HEK293 (cell line): ENCODE results near the gene DDIAS.
"Not testable (repeated sequence)": the region's sequence is repeated elsewhere in the genome, so short reads cannot be mapped to it uniquely, and the experiment has no call there.

ENCODE experiments used
- CTCF ChIA-PET: fragments of 350-600 bp; formaldehyde crosslinking; extraction: SDS; loops from one replicate; lab custom pipeline; 2021; ENCODE audit warnings: antibody characterized with exemption; lab: Yijun Ruan, JAX
- POLR2A ChIA-PET: fragments of 300-600 bp; formaldehyde crosslinking; extraction: SDS; loops from one replicate; lab custom pipeline; 2020; ENCODE audit warnings: antibody characterized with exemption, inconsistent platforms; lab: Yijun Ruan, JAX
- H3K27ac ChIP-seq: fragments of 200-500 bp; sonication (Bioruptor generic); 2 replicates; pipeline ENCODE4 v1.5.1; 2014; ENCODE audit warnings: low read depth, low read length, control low read depth, inconsistent platforms; ENCODE audit errors: extremely low read depth
- H3K36me3 ChIP-seq, 2 experiments: fragments of 200-500 bp in 1 of 2; sonication (Bioruptor generic) in 1 of 2; 1 replicate in 1 of 2; 2 replicates in 1 of 2; pipeline ENCODE4 v1.5.1; 2014 to 2017; ENCODE audit warnings: inconsistent platforms in 2 of 2, low read length in 2 of 2; ENCODE audit not compliant: control insufficient read depth in 2 of 2, insufficient read depth in 1 of 2
- H3K4me1 ChIP-seq: fragments of 200-500 bp; sonication (Bioruptor generic); 2 replicates; pipeline ENCODE4 v1.5.1; 2014; ENCODE audit warnings: mild to moderate bottlenecking, low read length, inconsistent platforms; ENCODE audit not compliant: control insufficient read depth, insufficient read depth
- H3K4me3 ChIP-seq: 2 replicates; pipeline ENCODE4 v1.5.1; 2011; ENCODE audit warnings: low read depth, mild to moderate bottlenecking, control low read depth, low read length, moderate library complexity
- H3K9me3 ChIP-seq: fragments of 200-500 bp; sonication (Bioruptor generic); 2 replicates; pipeline ENCODE4 v1.5.1; 2014; ENCODE audit warnings: low read depth, low read length, inconsistent platforms; ENCODE audit not compliant: control insufficient read depth, insufficient read depth
- GLI2 ChIP-seq: fragments of 450-650 bp; formaldehyde crosslinking; IDR thresholded peaks from 2 replicates; pipeline ENCODE4; 2017; ENCODE audit warnings: missing biosample characterization, missing genetic modification characterization, low read depth, borderline replicate concordance
- REPIN1 ChIP-seq: fragments of 450-650 bp; formaldehyde crosslinking; IDR thresholded peaks from 2 replicates; pipeline ENCODE4 v1.5.1; 2017; ENCODE audit warnings: missing biosample characterization, missing genetic modification characterization, low read depth
- SCRT2 ChIP-seq: fragments of 450-650 bp; formaldehyde crosslinking; IDR thresholded peaks from 2 replicates; pipeline ENCODE4 v1.5.1; 2016; ENCODE audit warnings: missing biosample characterization, missing genetic modification characterization
- TRIM28 ChIP-seq: IDR thresholded peaks from 2 replicates; pipeline ENCODE4 v1.6.1; 2011; ENCODE audit warnings: low read length, control low read depth, borderline replicate concordance
- YY2 ChIP-seq: fragments of 450-650 bp; formaldehyde crosslinking; IDR thresholded peaks from 2 replicates; pipeline ENCODE4 v1.5.1; 2016; ENCODE audit warnings: missing biosample characterization, missing genetic modification characterization
- ZBTB48 ChIP-seq: fragments of 450-650 bp; formaldehyde crosslinking; IDR thresholded peaks from 2 replicates; pipeline ENCODE4 v1.5.1; 2016; ENCODE audit warnings: missing biosample characterization, missing genetic modification characterization
- ZNF114 ChIP-seq: fragments of 450-650 bp; formaldehyde crosslinking; IDR thresholded peaks from 2 replicates; pipeline ENCODE4 v1.5.0; 2017; ENCODE audit warnings: missing biosample characterization, missing genetic modification characterization
- ZNF146 ChIP-seq: fragments of 450-650 bp; formaldehyde crosslinking; IDR thresholded peaks from 2 replicates; pipeline ENCODE4 v1.5.1; 2016; ENCODE audit warnings: missing biosample characterization, missing genetic modification characterization
- ZNF221 ChIP-seq: fragments of 450-650 bp; formaldehyde crosslinking; IDR thresholded peaks from 2 replicates; pipeline ENCODE4 v1.5.1; 2017; ENCODE audit warnings: missing biosample characterization, missing genetic modification characterization, borderline replicate concordance
- ZNF292 ChIP-seq: fragments of 450-650 bp; formaldehyde crosslinking; IDR thresholded peaks from 2 replicates; pipeline ENCODE4 v1.5.1; 2016; ENCODE audit warnings: low read depth, missing biosample characterization, missing genetic modification characterization, borderline replicate concordance
- ZNF354C ChIP-seq: fragments of 450-650 bp; formaldehyde crosslinking; IDR thresholded peaks from 2 replicates; pipeline ENCODE4 v1.5.1; 2016; ENCODE audit warnings: missing biosample characterization, missing genetic modification characterization, low read depth, borderline replicate concordance
- ZNF394 ChIP-seq: fragments of 450-650 bp; formaldehyde crosslinking; IDR thresholded peaks from 2 replicates; pipeline ENCODE4 v1.5.1; 2016; ENCODE audit warnings: missing biosample characterization, missing genetic modification characterization, mild to moderate bottlenecking, moderate library complexity, borderline replicate concordance
- ZNF521 ChIP-seq: fragments of 450-650 bp; formaldehyde crosslinking; IDR thresholded peaks from 2 replicates; pipeline ENCODE4 v1.5.1; 2017; ENCODE audit warnings: missing biosample characterization, mild to moderate bottlenecking, missing genetic modification characterization
- ZNF548 ChIP-seq: fragments of 450-650 bp; formaldehyde crosslinking; IDR thresholded peaks from 2 replicates; pipeline ENCODE4 v1.5.1; 2016; ENCODE audit warnings: missing biosample characterization, missing genetic modification characterization
- ZNF558 ChIP-seq: fragments of 450-650 bp; formaldehyde crosslinking; IDR thresholded peaks from 2 replicates; pipeline ENCODE4 v1.5.1; 2016; ENCODE audit warnings: missing biosample characterization, missing genetic modification characterization
- ZNF571 ChIP-seq: fragments of 450-650 bp; formaldehyde crosslinking; IDR thresholded peaks from 2 replicates; pipeline ENCODE4 v1.5.0; 2017; ENCODE audit warnings: missing biosample characterization, missing genetic modification characterization
- ZNF585B ChIP-seq: fragments of 450-650 bp; formaldehyde crosslinking; IDR thresholded peaks from 2 replicates; pipeline ENCODE4 v1.5.1; 2016; ENCODE audit warnings: missing biosample characterization, missing genetic modification characterization
- ZNF596 ChIP-seq: fragments of 450-650 bp; IDR thresholded peaks from 2 replicates; pipeline ENCODE4 v1.5.0; 2018; ENCODE audit warnings: missing biosample characterization, mild to moderate bottlenecking, missing genetic modification characterization, moderate library complexity
- ZNF701 ChIP-seq: fragments of 450-650 bp; formaldehyde crosslinking; IDR thresholded peaks from 2 replicates; pipeline ENCODE4 v1.5.1; 2016; ENCODE audit warnings: missing biosample characterization, missing genetic modification characterization
- ZNF747 ChIP-seq: fragments of 450-650 bp; formaldehyde crosslinking; IDR thresholded peaks from 2 replicates; pipeline ENCODE4 v1.5.1; 2016; ENCODE audit warnings: missing biosample characterization, missing genetic modification characterization
- TF ChIP-seq, protein P1 (sequence below): fragments of 450-650 bp; formaldehyde crosslinking; IDR thresholded peaks from 2 replicates; pipeline ENCODE4 v1.5.1; 2016; ENCODE audit warnings: missing biosample characterization, missing genetic modification characterization, low read depth
- TF ChIP-seq, protein P2 (sequence below): fragments of 450-650 bp; formaldehyde crosslinking; IDR thresholded peaks from 2 replicates; pipeline ENCODE4 v1.5.1; 2016; ENCODE audit warnings: missing biosample characterization, missing genetic modification characterization
- TF ChIP-seq, protein P3 (sequence below): fragments of 450-650 bp; formaldehyde crosslinking; IDR thresholded peaks from 2 replicates; pipeline ENCODE4 v1.5.1; 2016; ENCODE audit warnings: missing biosample characterization, missing genetic modification characterization

The DDIAS gene

DNA sequence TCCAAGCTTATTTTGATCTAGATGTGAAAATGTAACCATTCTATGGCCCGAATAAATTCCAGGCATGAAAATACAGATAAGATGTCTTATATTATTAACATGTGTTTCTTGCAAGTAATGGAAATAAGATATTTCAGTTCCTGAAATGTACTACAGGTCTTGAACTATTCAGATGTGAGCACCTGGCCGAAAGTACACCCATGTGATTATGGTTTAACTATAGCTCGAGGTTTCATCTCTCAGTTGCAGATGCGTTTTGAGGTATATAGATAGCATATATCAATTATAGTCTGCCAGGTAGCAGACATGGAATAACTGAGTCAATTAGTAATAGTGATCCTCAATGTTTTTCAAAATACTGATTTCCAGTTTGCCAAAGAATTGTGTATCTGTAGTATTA, 68.3 kb downstream of the DDIAS start:
- no peaks in the 10 kb centered on the region for H3K4me1 ChIP-seq
- POLR2A ChIA-PET, result no interaction called here
- TF ChIP-seq ZNF292 (tag by site-specific recombination) (no peak), ZNF114 (no peak), ZNF221 (no peak), ZNF596 (tag by site-specific recombination) (no peak), GLI2 (no peak), SCRT2 (tag by site-specific recombination) (no peak), ZNF394 (tag by site-specific recombination) (no peak)
- TF ChIP-seq, all 188 proteins: peak for 0
- H3K9me3 ChIP-seq, result no peaks in the 10 kb centered on the region
- H3K4me3 ChIP-seq, result no peak overlapping the region
- H3K27ac ChIP-seq, result no peak overlapping the region
- no peaks in the 10 kb centered on the region for H3K36me3 ChIP-seq
- CTCF ChIA-PET, result no interaction called here

DNA sequence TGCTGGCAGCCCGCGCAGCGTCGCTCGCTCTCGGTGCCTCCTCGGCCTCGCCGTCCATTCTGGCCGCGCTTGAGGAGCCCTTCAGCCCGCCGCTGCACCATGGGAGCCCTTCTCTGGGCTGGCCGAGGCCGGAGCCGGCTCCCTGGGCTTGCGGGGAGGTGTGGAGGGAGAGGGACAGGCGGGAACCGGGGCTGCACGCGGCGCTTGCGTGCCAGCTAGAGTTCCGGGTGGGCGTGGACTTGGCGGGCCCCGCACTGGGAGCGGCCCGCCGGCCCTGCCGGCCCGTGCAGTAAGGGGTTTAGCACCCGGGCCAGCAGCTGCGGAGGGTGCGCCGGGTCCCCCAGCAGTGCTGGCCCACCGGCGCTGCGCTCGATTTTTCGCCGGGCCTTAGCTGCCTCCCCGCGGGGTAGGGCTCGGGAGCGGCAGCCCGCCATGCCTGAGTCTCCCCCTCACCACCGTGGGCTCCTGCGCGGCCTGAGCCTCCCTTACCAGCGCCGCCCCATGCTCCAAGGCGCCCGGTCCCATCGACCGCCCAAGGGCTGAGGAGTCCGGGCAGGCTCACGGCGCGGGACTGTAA, 69.1 kb downstream of the DDIAS start:
- H3K36me3 ChIP-seq, H3K4me3 ChIP-seq, H3K27ac ChIP-seq, H3K4me1 ChIP-seq, H3K9me3 ChIP-seq, CTCF ChIA-PET: not testable (repeated sequence)
- POLR2A ChIA-PET, result interaction anchor here (0.7 kb wide), 1 partner anchor 101 kb away, joined by 6 read pairs; the partner anchor contains the start of gene RAB30

DNA sequence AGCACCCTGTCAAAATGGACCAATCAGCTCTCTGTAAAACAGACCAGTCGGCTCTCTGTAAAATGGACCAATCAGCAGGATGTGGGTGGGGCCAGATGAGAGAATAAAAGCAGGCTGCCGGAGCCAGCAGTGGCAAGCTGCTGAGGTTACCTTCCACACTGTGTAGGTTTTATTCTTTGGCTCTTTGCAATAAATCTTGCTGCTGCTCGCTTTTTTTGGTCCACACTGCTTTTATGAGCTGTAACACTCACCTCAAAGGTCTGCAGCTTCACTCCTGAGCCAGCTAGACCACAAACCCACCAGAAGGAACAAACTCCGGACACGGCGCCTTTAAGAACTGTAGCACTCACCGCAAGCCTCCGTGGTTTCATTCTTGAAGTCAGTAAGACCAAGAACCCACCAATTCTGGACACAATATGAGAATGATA, 70.0 kb downstream of the DDIAS start:
- POLR2A ChIA-PET, result interaction anchor here (0.7 kb wide), 1 partner anchor 100 kb away, joined by 6 read pairs; the partner anchor contains the start of gene RAB30
- H3K4me1 ChIP-seq, result not testable (repeated sequence)

DNA sequence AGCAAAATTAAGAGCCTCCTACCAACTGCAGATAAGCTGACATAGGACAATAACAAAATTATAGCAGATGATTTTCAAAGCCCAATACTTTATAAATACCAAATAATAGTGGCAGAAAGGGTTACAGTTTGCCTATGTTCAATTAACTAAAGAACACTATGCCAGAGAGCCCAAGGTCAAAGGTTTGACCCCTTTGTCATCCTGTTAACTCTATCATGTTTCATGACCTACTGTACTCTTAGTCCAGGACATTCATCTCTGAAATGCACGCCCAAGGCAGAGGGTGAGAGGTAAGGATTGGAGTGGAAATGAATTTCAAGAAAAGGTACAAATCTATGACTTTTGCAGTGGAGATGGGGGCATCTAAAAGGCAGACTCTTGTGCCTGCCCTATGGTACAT, 70.6 kb downstream of the DDIAS start:
- H3K27ac ChIP-seq, result no peak overlapping the region
- H3K9me3 ChIP-seq, result no peaks in the 10 kb centered on the region
- CTCF ChIA-PET, result no interaction called here
- H3K4me1 ChIP-seq, result no peaks in the 10 kb centered on the region
- POLR2A ChIA-PET, result no interaction called here
- H3K36me3 ChIP-seq, result no peaks in the 10 kb centered on the region
- H3K4me3 ChIP-seq, result no peak overlapping the region
- TF ChIP-seq, protein P1, sequence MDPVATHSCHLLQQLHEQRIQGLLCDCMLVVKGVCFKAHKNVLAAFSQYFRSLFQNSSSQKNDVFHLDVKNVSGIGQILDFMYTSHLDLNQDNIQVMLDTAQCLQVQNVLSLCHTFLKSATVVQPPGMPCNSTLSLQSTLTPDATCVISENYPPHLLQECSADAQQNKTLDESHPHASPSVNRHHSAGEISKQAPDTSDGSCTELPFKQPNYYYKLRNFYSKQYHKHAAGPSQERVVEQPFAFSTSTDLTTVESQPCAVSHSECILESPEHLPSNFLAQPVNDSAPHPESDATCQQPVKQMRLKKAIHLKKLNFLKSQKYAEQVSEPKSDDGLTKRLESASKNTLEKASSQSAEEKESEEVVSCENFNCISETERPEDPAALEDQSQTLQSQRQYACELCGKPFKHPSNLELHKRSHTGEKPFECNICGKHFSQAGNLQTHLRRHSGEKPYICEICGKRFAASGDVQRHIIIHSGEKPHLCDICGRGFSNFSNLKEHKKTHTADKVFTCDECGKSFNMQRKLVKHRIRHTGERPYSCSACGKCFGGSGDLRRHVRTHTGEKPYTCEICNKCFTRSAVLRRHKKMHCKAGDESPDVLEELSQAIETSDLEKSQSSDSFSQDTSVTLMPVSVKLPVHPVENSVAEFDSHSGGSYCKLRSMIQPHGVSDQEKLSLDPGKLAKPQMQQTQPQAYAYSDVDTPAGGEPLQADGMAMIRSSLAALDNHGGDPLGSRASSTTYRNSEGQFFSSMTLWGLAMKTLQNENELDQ (tag by site-specific recombination), result no peak
- TF ChIP-seq REPIN1 (tag by site-specific recombination) (no peak), ZNF571 (tag by site-specific recombination) (no peak), YY2 (no peak), ZNF558 (tag by site-specific recombination) (no peak), ZNF521 (no peak), ZNF747 (no peak), ZBTB48 (tag by site-specific recombination) (no peak), TRIM28 (no peak), ZNF548 (tag by site-specific recombination) (no peak), ZNF585B (tag by site-specific recombination) (no peak), ZNF701 (tag by site-specific recombination) (no peak), ZNF354C (tag by site-specific recombination) (no peak), ZNF146 (no peak)
- TF ChIP-seq, protein P2, sequence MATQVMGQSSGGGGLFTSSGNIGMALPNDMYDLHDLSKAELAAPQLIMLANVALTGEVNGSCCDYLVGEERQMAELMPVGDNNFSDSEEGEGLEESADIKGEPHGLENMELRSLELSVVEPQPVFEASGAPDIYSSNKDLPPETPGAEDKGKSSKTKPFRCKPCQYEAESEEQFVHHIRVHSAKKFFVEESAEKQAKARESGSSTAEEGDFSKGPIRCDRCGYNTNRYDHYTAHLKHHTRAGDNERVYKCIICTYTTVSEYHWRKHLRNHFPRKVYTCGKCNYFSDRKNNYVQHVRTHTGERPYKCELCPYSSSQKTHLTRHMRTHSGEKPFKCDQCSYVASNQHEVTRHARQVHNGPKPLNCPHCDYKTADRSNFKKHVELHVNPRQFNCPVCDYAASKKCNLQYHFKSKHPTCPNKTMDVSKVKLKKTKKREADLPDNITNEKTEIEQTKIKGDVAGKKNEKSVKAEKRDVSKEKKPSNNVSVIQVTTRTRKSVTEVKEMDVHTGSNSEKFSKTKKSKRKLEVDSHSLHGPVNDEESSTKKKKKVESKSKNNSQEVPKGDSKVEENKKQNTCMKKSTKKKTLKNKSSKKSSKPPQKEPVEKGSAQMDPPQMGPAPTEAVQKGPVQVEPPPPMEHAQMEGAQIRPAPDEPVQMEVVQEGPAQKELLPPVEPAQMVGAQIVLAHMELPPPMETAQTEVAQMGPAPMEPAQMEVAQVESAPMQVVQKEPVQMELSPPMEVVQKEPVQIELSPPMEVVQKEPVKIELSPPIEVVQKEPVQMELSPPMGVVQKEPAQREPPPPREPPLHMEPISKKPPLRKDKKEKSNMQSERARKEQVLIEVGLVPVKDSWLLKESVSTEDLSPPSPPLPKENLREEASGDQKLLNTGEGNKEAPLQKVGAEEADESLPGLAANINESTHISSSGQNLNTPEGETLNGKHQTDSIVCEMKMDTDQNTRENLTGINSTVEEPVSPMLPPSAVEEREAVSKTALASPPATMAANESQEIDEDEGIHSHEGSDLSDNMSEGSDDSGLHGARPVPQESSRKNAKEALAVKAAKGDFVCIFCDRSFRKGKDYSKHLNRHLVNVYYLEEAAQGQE (tag by site-specific recombination), result no peak
- TF ChIP-seq, protein P3, sequence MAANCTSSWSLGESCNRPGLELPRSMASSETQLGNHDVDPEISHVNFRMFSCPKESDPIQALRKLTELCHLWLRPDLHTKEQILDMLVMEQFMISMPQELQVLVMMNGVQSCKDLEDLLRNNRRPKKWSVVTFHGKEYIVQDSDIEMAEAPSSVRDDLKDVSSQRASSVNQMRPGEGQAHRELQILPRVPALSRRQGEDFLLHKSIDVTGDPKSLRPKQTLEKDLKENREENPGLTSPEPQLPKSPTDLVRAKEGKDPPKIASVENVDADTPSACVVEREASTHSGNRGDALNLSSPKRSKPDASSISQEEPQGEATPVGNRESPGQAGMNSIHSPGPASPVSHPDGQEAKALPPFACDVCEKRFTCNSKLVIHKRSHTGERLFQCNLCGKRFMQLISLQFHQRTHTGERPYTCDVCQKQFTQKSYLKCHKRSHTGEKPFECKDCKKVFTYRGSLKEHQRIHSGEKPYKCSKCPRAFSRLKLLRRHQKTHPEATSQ, result no peak

More for the DNA sequence above, 70.0 kb downstream of the DDIAS start:
- CTCF ChIA-PET, H3K4me3 ChIP-seq, H3K36me3 ChIP-seq, H3K27ac ChIP-seq, H3K9me3 ChIP-seq: not testable (repeated sequence)
